Glutamatergic neuron (in vitro differentiated cells): ENCODE results near the gene SNAP25. TPM values are rescaled to one million over a fixed set of nuclear protein-coding genes. Genes with fewer than 3 reads are reported as not detected.
A peak's percentile ranks its signal among the peaks of the same experiment; 100 is the strongest.

Experiments used
- DNase-seq: peaks from one replicate; pipeline ENCODE4 v3.0.0; 2022
- H3K27ac Mint-ChIP-seq: one replicate; pipeline ENCODE4 v1.8.0; 2020; ENCODE audit warnings: mild to moderate bottlenecking, mixed read lengths, inconsistent platforms; ENCODE audit not compliant: unreplicated experiment
- H3K27me3 Mint-ChIP-seq: one replicate; pipeline ENCODE4 v1.8.0; 2020; ENCODE audit warnings: mild to moderate bottlenecking, moderate library complexity, mixed read lengths, inconsistent platforms; ENCODE audit not compliant: unreplicated experiment
- H3K36me3 Mint-ChIP-seq: one replicate; pipeline ENCODE4 v1.8.0; 2020; ENCODE audit warnings: mild to moderate bottlenecking, mixed read lengths, inconsistent platforms; ENCODE audit not compliant: unreplicated experiment
- H3K4me1 Mint-ChIP-seq: one replicate; pipeline ENCODE4 v1.8.0; 2020; ENCODE audit warnings: mild to moderate bottlenecking, low read depth, mixed read lengths, inconsistent platforms; ENCODE audit not compliant: unreplicated experiment
- H3K4me3 Mint-ChIP-seq: one replicate; pipeline ENCODE4 v1.8.0; 2020; ENCODE audit warnings: mild to moderate bottlenecking, mixed read lengths, inconsistent platforms; ENCODE audit not compliant: unreplicated experiment
- H3K9me3 Mint-ChIP-seq: one replicate; pipeline ENCODE4 v1.8.0; 2020; ENCODE audit warnings: mild to moderate bottlenecking, moderate library complexity, mixed read lengths, inconsistent platforms; ENCODE audit not compliant: unreplicated experiment
- total RNA-seq: library from RNA; stranded (reverse); fragmentation: NEBNext Ultra II Directional; extraction: Animal tissue kit (Norgen Biotek cat#: 25700); gene quantifications from one replicate; pipeline ENCODE4 v1.2.1, GENCODE V29; 2021; ENCODE audit not compliant: unreplicated experiment
- TF ChIP-seq, protein P1 (sequence below): fragments of 200-600 bp; sonication (generic); IDR thresholded peaks from one replicate; pipeline ENCODE4 v1.5.0; 2021; ENCODE audit not compliant: partially characterized antibody, unreplicated experiment

The SNAP25 gene
- total RNA-seq, 1 donor from 2014 or later = 61.0 TPM

DNA sequence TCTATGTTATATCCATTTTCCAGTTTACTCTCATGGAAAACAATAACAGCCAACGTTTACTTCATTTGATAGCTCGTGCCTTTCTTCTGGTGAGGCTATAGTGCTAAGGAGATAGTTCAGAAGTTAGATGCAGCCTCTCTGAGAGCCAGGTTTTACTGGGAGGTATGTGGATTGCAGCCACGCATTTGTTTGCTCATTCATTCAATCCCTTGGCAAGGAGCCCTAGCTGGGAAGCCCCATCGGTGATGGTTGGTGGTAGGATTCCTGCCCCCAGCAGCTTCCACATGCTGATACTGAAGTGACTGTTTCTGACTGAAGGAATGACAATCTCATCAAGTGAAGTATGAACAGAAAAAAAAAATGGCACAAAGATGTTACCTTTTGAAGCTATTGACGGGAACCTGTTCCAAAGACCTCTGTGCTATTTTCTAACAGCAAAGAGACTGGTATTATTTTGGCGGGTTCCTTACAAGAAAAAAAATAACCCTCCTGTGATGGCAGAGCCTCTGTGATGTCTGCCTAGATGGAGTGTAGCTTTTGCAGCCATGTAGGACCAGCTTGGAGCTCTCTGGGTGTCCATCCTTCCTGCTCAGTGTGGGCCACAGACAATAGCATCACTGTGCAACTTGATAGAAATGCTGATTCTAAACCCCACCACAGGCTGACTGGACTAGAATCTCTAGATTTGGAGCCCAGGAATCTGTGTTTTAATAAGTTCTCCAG, 30.6 kb downstream of the SNAP25 start:
- peaks cover 2% of the 10 kb centered on the region for H3K9me3 Mint-ChIP-seq
- DNase-seq = no peak
- H3K27me3 Mint-ChIP-seq = no peaks in the 10 kb centered on the region
- H3K36me3 Mint-ChIP-seq = no peaks in the 10 kb centered on the region
- peaks cover 7% of the 10 kb centered on the region for H3K4me1 Mint-ChIP-seq
- no peak overlapping the region for H3K4me3 Mint-ChIP-seq
- TF ChIP-seq, protein P1, sequence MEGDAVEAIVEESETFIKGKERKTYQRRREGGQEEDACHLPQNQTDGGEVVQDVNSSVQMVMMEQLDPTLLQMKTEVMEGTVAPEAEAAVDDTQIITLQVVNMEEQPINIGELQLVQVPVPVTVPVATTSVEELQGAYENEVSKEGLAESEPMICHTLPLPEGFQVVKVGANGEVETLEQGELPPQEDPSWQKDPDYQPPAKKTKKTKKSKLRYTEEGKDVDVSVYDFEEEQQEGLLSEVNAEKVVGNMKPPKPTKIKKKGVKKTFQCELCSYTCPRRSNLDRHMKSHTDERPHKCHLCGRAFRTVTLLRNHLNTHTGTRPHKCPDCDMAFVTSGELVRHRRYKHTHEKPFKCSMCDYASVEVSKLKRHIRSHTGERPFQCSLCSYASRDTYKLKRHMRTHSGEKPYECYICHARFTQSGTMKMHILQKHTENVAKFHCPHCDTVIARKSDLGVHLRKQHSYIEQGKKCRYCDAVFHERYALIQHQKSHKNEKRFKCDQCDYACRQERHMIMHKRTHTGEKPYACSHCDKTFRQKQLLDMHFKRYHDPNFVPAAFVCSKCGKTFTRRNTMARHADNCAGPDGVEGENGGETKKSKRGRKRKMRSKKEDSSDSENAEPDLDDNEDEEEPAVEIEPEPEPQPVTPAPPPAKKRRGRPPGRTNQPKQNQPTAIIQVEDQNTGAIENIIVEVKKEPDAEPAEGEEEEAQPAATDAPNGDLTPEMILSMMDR = no peak
- no peak overlapping the region for H3K27ac Mint-ChIP-seq

DNA sequence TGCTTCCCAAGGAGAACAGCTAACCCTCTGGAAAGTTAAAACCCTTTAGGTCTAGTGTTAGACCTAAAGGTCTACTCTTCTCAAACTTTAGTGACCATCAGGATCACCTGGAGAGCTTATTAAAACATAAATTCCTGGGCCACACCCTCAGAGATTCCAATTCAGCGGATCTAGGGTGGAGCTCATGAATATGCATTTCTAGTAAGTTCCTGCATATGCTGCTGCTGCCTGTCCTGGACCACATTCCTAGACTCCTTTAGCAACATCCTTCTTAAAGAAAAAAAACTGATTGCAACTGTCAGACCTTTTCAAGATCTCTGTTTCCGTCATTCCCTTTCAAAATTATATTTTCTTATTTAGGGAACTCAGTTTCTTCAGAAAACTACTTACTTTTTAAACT, 31.2 kb downstream of the SNAP25 start:
- H3K36me3 Mint-ChIP-seq = no peaks in the 10 kb centered on the region
- H3K4me1 Mint-ChIP-seq = peaks cover 13% of the 10 kb centered on the region
- H3K27me3 Mint-ChIP-seq = no peaks in the 10 kb centered on the region
- peaks cover 5% of the 10 kb centered on the region for H3K9me3 Mint-ChIP-seq
- TF ChIP-seq, protein P1 = no peak
- H3K27ac Mint-ChIP-seq = no peak overlapping the region
- no peak overlapping the region for H3K4me3 Mint-ChIP-seq
- no peak for DNase-seq

DNA sequence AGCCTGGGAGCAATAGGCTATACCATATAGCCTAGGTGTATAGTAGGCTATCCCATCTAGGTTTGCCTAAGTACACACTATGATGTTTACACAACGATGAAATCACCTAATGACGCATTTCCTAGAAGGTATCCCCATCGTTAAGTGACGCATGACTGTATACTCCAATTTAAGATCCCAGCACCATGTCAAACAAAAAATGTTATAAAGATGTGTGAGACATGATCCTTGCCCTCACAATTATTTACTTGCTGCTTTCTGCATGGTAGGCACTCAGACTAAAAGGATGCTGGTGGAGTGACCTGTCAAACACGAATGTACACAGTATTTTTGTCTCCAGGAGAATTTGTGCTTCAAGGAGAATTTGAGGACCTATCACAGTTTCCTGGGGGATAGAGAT, 32.3 kb downstream of the SNAP25 start:
- peaks cover 2% of the 10 kb centered on the region for H3K27me3 Mint-ChIP-seq
- no peaks in the 10 kb centered on the region for H3K36me3 Mint-ChIP-seq
- H3K4me1 Mint-ChIP-seq = peaks cover 20% of the 10 kb centered on the region
- H3K27ac Mint-ChIP-seq = no peak overlapping the region
- DNase-seq = no peak
- TF ChIP-seq, protein P1 = no peak
- no peak overlapping the region for H3K4me3 Mint-ChIP-seq
- peaks cover 2% of the 10 kb centered on the region for H3K9me3 Mint-ChIP-seq

DNA sequence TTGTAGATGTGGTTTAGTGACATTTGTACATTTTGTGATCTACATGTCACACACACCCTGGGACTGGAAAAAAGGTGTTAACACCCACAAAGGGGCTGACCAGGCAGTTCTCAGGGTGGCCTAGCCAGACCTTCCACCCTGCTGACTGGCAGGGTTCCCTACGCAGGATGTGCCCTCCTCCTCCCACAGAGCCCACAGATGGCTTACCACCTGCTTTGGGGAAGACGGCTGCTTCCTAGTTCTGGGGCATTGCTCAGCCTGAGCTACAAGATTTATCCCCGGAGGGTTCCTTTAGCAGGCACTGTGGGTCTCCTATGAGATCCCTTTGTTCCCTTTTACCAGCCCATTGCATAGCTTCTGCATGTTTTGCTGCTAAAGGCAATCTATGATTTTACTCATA, 35.1 kb downstream of the SNAP25 start:
- no peaks in the 10 kb centered on the region for H3K36me3 Mint-ChIP-seq
- no peak for DNase-seq

DNA sequence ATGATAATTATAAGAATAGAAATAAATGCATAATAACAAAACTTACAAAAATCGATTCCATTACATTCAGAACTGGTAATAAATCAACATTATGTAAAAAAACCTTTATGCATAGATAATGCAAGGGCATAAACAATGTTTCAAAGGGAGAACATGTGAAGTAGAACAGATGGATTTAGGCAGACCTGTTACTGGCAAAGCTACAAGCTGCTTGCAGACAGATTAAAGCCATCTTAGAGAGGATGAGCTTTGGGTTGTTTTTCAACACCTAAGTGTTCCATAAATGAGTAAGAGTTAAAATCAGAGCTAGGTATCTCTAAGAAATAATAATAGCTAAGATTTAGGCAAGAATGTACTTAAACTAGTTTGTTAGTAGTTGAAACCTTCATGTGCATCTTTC, 37.2 kb downstream of the SNAP25 start:
- peaks cover 2% of the 10 kb centered on the region for H3K9me3 Mint-ChIP-seq

More for the DNA sequence above, 35.1 kb downstream of the SNAP25 start:
- TF ChIP-seq, protein P1 = no peak
- peaks cover 2% of the 10 kb centered on the region for H3K27me3 Mint-ChIP-seq
- peaks cover 22% of the 10 kb centered on the region for H3K4me1 Mint-ChIP-seq
- peak overlapping the region; percentile 38 for H3K27ac Mint-ChIP-seq
- H3K9me3 Mint-ChIP-seq = peaks cover 2% of the 10 kb centered on the region
- no peak overlapping the region for H3K4me3 Mint-ChIP-seq

More for the DNA sequence above, 37.2 kb downstream of the SNAP25 start:
- peaks cover 22% of the 10 kb centered on the region for H3K4me1 Mint-ChIP-seq
- TF ChIP-seq, protein P1 = no peak
- peaks cover 2% of the 10 kb centered on the region for H3K27me3 Mint-ChIP-seq
- no peak overlapping the region for H3K4me3 Mint-ChIP-seq
- no peak overlapping the region for H3K27ac Mint-ChIP-seq
- no peak for DNase-seq
- no peaks in the 10 kb centered on the region for H3K36me3 Mint-ChIP-seq
